ENCODE measurements around the gene NABP2. TPM values are rescaled to one million over a fixed set of nuclear protein-coding genes. Genes with fewer than 3 reads are reported as not detected.

Gene NABP2
- total RNA-seq, 1 experiment from 2014 or later: 42.7 TPM

DNA sequence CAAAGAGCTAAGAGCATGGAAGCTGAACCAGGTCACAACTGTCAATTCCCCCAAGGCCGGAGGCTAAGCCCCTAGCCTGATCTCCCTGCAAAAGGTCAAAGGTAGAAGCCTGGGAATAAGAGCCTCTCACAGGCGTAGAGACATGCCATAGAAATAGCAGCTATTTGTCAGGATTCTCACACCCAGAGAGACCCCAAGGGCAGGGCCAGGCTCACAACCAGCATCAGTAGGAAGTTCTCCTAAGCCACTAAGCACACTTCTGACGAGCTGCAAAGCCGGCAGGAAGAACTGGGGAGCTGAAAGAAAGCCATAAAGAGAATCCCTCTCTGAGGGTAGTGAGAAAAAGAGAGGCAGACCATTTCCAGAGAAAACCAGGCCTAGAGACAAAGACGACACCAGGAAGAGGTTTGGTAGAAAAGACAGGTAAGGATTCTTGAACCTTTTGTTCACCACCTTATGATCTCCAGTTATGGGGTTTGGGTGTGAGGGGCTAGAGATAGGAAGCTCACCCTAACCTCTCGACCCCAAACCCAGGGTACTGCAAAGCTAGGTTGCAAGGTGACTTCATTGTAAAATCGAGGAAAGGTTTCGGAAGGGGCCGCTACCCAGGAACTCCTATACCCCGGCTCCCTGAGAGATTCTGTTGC, 35.9 kb upstream of the NABP2 start:
- Mint-ChIP-seq H3K27me3 (ENCODE audit: low read depth) (peaks cover 3% of the 10 kb centered on the region; the same call in 1 of the 2 replicates), H3K27ac (peak overlapping the region; percentile 96), H3K4me1 (peaks cover 27% of the 10 kb centered on the region), H3K9me3 (no peaks in the 10 kb centered on the region), H3K4me3 (peak overlapping the region; percentile 85), H3K36me3 (peaks cover 34% of the 10 kb centered on the region)
- TF ChIP-seq TP53 (CRISPR knock-in tag; IDR thresholded peaks at IDR 0.05) (no peak), ETV6 (CRISPR knock-in tag; IDR thresholded peaks at IDR 0.05) (no peak), KAT7 (CRISPR knock-in tag; IDR thresholded peaks at IDR 0.05; ENCODE audit: borderline replicate concordance) (no peak), TCF7 (CRISPR knock-in tag; IDR thresholded peaks at IDR 0.05; ENCODE audit: low read depth) (no peak), SMAD3 (CRISPR knock-in tag; IDR thresholded peaks at IDR 0.05; ENCODE audit: borderline replicate concordance) (no peak), ZSCAN18 (CRISPR knock-in tag; IDR thresholded peaks at IDR 0.05) (no peak), EMX1 (CRISPR knock-in tag; IDR thresholded peaks at IDR 0.05) (no peak), JUN (CRISPR knock-in tag; IDR thresholded peaks at IDR 0.05) (no peak), HMGXB4 (CRISPR knock-in tag; IDR thresholded peaks at IDR 0.05) (no peak)
- TF ChIP-seq, protein P1, sequence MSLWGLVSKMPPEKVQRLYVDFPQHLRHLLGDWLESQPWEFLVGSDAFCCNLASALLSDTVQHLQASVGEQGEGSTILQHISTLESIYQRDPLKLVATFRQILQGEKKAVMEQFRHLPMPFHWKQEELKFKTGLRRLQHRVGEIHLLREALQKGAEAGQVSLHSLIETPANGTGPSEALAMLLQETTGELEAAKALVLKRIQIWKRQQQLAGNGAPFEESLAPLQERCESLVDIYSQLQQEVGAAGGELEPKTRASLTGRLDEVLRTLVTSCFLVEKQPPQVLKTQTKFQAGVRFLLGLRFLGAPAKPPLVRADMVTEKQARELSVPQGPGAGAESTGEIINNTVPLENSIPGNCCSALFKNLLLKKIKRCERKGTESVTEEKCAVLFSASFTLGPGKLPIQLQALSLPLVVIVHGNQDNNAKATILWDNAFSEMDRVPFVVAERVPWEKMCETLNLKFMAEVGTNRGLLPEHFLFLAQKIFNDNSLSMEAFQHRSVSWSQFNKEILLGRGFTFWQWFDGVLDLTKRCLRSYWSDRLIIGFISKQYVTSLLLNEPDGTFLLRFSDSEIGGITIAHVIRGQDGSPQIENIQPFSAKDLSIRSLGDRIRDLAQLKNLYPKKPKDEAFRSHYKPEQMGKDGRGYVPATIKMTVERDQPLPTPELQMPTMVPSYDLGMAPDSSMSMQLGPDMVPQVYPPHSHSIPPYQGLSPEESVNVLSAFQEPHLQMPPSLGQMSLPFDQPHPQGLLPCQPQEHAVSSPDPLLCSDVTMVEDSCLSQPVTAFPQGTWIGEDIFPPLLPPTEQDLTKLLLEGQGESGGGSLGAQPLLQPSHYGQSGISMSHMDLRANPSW (CRISPR knock-in tag; conservative IDR thresholded peaks at IDR 0.05; ENCODE audit: low read depth): no peak
- TF ChIP-seq, protein P2, sequence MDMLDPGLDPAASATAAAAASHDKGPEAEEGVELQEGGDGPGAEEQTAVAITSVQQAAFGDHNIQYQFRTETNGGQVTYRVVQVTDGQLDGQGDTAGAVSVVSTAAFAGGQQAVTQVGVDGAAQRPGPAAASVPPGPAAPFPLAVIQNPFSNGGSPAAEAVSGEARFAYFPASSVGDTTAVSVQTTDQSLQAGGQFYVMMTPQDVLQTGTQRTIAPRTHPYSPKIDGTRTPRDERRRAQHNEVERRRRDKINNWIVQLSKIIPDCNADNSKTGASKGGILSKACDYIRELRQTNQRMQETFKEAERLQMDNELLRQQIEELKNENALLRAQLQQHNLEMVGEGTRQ (CRISPR knock-in tag; IDR thresholded peaks at IDR 0.05): no peak
- TF ChIP-seq, protein P3, sequence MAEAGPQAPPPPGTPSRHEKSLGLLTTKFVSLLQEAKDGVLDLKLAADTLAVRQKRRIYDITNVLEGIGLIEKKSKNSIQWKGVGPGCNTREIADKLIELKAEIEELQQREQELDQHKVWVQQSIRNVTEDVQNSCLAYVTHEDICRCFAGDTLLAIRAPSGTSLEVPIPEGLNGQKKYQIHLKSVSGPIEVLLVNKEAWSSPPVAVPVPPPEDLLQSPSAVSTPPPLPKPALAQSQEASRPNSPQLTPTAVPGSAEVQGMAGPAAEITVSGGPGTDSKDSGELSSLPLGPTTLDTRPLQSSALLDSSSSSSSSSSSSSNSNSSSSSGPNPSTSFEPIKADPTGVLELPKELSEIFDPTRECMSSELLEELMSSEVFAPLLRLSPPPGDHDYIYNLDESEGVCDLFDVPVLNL (CRISPR knock-in tag; IDR thresholded peaks at IDR 0.05; ENCODE audit: borderline replicate concordance, low read depth): no peak
- DNase-seq (ENCODE audit: low spot score): no peak
- ChIA-PET POLR2A (interaction anchor here (1.0 to 3.2 kb wide), 6 partner anchors 10 to 79 kb away, joined by 3 to 29 read pairs (median 11); partner anchors contain the start of genes COQ10A, ESYT1, MYL6 and RNF41), CTCF (interaction anchor here (0.6 to 5.2 kb wide), 22 partner anchors 19 to 172 kb away, joined by 3 to 95 read pairs (median 6); partner anchors contain the start of genes ANKRD52, COQ10A, ESYT1 and MYL6B)
- no peak for ATAC-seq

DNA sequence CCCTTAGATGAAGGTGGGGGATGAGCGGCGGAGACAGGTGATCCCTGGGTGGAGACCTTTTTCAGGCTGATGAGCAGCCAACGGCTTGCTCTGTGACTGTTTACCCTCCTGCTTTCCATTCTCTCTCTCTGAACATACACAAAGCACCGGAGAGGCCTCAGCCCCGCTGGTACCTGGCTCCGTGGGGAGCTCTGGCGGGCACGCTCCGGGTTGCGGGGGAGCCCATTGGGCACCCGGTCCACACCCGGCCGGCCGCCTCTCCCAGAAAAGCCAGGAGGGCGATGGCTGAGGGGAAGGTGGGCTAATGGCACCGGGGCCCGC, 35.4 kb upstream of the NABP2 start:
- ATAC-seq (no peak), DNase-seq (ENCODE audit: low spot score) (no peak)
- 0 out of 2 replicates have a peak, but pooled peaks have one; percentile 67 for TF ChIP-seq HMGXB4 (CRISPR knock-in tag; IDR thresholded peaks at IDR 0.05)
- TF ChIP-seq NFE2L1 (CRISPR knock-in tag; IDR thresholded peaks at IDR 0.05): no peak
- TF ChIP-seq, protein P4, sequence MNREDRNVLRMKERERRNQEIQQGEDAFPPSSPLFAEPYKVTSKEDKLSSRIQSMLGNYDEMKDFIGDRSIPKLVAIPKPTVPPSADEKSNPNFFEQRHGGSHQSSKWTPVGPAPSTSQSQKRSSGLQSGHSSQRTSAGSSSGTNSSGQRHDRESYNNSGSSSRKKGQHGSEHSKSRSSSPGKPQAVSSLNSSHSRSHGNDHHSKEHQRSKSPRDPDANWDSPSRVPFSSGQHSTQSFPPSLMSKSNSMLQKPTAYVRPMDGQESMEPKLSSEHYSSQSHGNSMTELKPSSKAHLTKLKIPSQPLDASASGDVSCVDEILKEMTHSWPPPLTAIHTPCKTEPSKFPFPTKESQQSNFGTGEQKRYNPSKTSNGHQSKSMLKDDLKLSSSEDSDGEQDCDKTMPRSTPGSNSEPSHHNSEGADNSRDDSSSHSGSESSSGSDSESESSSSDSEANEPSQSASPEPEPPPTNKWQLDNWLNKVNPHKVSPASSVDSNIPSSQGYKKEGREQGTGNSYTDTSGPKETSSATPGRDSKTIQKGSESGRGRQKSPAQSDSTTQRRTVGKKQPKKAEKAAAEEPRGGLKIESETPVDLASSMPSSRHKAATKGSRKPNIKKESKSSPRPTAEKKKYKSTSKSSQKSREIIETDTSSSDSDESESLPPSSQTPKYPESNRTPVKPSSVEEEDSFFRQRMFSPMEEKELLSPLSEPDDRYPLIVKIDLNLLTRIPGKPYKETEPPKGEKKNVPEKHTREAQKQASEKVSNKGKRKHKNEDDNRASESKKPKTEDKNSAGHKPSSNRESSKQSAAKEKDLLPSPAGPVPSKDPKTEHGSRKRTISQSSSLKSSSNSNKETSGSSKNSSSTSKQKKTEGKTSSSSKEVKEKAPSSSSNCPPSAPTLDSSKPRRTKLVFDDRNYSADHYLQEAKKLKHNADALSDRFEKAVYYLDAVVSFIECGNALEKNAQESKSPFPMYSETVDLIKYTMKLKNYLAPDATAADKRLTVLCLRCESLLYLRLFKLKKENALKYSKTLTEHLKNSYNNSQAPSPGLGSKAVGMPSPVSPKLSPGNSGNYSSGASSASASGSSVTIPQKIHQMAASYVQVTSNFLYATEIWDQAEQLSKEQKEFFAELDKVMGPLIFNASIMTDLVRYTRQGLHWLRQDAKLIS (CRISPR knock-in tag; IDR thresholded peaks at IDR 0.05; ENCODE audit: borderline replicate concordance): no peak
- Mint-ChIP-seq H3K36me3 (peaks cover 30% of the 10 kb centered on the region), H3K9me3 (no peaks in the 10 kb centered on the region), H3K27me3 (ENCODE audit: low read depth) (peaks cover 3% of the 10 kb centered on the region; the same call in 1 of the 2 replicates), H3K4me3 (peak overlapping the region; percentile 85), H3K27ac (peak overlapping the region; percentile 96), H3K4me1 (peaks cover 30% of the 10 kb centered on the region)
- ChIA-PET POLR2A (interaction anchor here (1.0 to 3.2 kb wide), 9 partner anchors 10 to 171 kb away, joined by 3 to 29 read pairs (median 8); partner anchors contain the start of genes COQ10A, ERBB3, ESYT1 and MYL6), CTCF (interaction anchor here (0.6 to 5.2 kb wide), 41 partner anchors 16 to 939 kb away, joined by 3 to 95 read pairs (median 4); partner anchors contain the start of genes ANKRD52, COQ10A, ESYT1 and LRP1)

Measured in WTC11 (cell line).